A549 treated with AZD2906 at 1 μM for 4 hours (cell line): ENCODE data around the gene DCUN1D3. TPM values are rescaled to one million over a fixed set of nuclear protein-coding genes. Genes with fewer than 3 reads are reported as not detected.

Experiments used
- total RNA-seq: library from RNA; stranded (reverse); fragments of 200-300 nt; extraction: Qiagen RNA extraction; gene quantifications from 5 replicates; pipeline ENCODE4 v1.2.3, GENCODE V29; 2022

Gene DCUN1D3
- total RNA-seq: 7.3 to 8.9 TPM (median 8.4 TPM) in 5 replicates

DNA sequence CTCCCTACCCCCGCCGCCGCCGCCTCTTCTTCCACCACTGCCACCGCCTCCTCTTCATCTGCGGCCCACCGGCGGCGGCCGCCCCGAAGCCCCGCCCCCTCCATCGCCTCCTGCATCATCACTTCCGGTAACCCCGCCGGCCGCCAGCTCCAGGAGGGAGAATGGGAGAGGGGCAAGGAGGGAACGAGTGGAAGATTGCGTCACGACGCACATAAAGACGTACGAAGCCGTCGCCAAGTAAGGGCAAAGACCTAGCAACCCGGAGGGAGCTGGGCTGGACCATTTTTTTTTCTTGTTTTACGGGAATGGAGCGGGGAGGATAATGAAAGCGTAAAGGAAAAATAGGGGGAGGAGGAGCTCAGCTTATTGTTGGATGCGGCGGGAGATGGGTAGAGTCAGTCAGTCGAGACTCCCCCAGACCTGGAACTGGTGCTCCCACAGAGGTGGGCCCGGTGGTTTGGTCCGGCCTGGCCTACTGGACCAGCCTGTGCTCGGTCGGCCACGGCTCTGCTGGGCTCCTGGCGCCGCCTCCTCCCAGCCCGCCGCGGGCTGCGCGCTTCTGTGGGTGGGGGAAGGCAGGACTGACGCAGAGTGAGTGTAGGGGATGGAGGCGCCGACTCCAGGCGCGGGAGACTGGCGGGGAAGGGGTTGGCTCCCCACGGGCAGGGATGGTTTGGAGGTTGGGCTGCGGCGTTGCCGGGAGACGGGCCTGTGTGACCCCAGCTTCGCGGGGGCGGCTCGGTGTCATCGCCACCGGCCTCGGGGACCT is at the start of gene DCUN1D3, which contains the start of gene LYRM1:
Gene DCUN1D3 (minus strand): TSS at position 60 of the 769 bp plus-strand sequence. CDS start 37,820 bp downstream, outside the sequence.
Gene LYRM1 (plus strand): TSS at position 473 of the 769 bp plus-strand sequence. CDS start 14,785 bp downstream, outside the sequence.

DNA sequence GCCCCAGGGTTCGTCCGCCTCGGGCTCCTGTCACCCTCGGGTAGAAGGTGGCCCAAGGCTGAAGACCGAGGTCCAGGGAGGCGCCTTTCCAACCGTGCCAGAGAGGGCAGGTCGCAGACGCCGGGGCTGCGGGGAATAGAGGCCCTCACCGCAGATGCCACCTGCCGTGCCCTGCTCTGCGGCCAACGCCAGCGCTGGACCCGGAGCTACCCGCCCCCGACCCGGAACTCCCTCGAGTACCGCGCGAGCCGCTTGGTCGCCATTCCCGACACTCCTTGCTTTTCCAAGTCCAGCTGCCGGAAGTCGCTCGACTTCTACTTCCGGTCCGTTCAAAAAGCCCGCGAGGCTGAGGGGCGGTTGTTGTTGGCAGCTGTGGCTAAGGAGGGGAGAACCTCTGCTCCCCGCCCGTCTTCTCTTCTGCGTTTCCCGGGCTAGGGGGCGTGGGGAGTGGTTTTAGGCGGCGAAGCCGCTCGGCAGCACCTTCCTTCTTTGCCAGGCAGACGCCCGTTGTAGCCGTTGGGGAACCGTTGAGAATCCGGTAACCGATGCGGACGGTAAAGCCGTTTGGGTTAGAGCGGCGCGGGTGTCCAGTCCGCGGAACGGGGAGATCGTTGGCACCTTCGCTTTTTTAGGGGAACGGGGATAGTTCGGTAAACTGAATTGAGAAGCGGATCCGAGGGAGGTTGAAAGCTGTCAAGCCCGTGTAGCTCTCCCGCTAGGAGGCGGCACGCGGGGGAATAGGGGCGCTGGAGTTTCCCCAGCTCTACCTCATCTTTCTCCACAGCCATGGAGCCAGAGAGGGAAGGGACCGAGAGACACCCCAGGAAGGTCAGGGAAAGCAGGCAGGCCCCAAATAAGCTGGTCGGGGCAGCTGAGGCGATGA is 93.7 kb downstream of the DCUN1D3 start, which contains the start of the genes ERI2 and REXO5:
Gene ERI2 (minus strand): TSS at position 305 of the 883 bp plus-strand sequence. CDS start 42 bp downstream, at position 263.
Gene REXO5 (plus strand): TSS at position 360 of the 883 bp plus-strand sequence. CDS start 427 bp downstream, at position 787.

Other genes starting within 250 kb of the DCUN1D3 start
- not detected in 5 replicates for gene ACSM1, start 202.7 kb downstream of the DCUN1D3 start, total RNA-seq
- gene THUMPD1, start 158.5 kb downstream of the DCUN1D3 start, total RNA-seq: 19.4 to 28.2 TPM (median 21.2 TPM) in 5 replicates
- gene ACSM3, start 136.3 kb downstream of the DCUN1D3 start, total RNA-seq: 2.9 to 3.6 TPM (median 3.0 TPM) in 5 replicates
- 12.8 to 14.6 TPM (median 14.1 TPM) in 5 replicates for gene ERI2, start 93.9 kb downstream of the DCUN1D3 start, total RNA-seq
- gene REXO5, start 93.8 kb downstream of the DCUN1D3 start, total RNA-seq: 3.6 to 4.9 TPM (median 4.3 TPM) in 5 replicates
- 32.0 to 37.5 TPM (median 33.2 TPM) in 5 replicates for gene LYRM1, start 413 bp upstream of the DCUN1D3 start, total RNA-seq